OCI-LY7 (cell line): Measurements from ENCODE around the gene FASTKD1. TPM values are rescaled to one million over a fixed set of nuclear protein-coding genes. Genes with fewer than 3 reads are reported as not detected.
A peak's percentile ranks its signal among the peaks of the same experiment; 100 is the strongest.
"Not testable (repeated sequence)": the region's sequence is repeated elsewhere in the genome, so short reads cannot be mapped to it uniquely, and the experiment has no call there.

Source experiments
- BruUV-seq: library from RNA; stranded (reverse); fragments of 400-500 nt; replicated peaks from 2 replicates; lab custom pipeline; 2021; lab: Mats Ljungman, UMichigan
- CTCF ChIA-PET: fragments of 300-600 bp; sonication (Branson Sonifier 250); formaldehyde crosslinking; loops from one replicate; lab custom pipeline; 2022; ENCODE audit warnings: antibody characterized with exemption; ENCODE audit not compliant: unreplicated experiment; lab: Charles Lee
- POLR2A ChIA-PET: fragments of 300-600 bp; sonication (Branson Sonifier 250); formaldehyde crosslinking; loops from one replicate; lab custom pipeline; 2022; ENCODE audit warnings: antibody characterized with exemption; lab: Charles Lee
- DNase-seq: peaks from one replicate; pipeline ENCODE4 v3.0.0-alpha.2; 2015; ENCODE audit warnings: low spot score
- H2AFZ ChIP-seq: fragments of 200-600 bp; sonication (generic), shearing (Covaris generic); 2 replicates; pipeline ENCODE4 v1.6.1; 2014; ENCODE audit warnings: mild to moderate bottlenecking, antibody characterized with exemption, low read length, moderate library complexity
- H3K27ac ChIP-seq: fragments of 200-600 bp; sonication (generic); 2 replicates; pipeline ENCODE4 v1.5.1; 2014; ENCODE audit warnings: mixed run types, low read depth, mild to moderate bottlenecking, moderate library complexity, low read length, inconsistent platforms; ENCODE audit not compliant: poor library complexity, severe bottlenecking
- H3K36me3 ChIP-seq: fragments of 200-600 bp; sonication (generic); 2 replicates; pipeline ENCODE4 v1.6.1; 2014; ENCODE audit warnings: mild to moderate bottlenecking, antibody characterized with exemption, low read length, moderate library complexity, mixed read lengths; ENCODE audit not compliant: insufficient read depth
- H3K4me1 ChIP-seq: fragments of 200-600 bp; sonication (generic); 2 replicates; pipeline ENCODE4 v1.5.1; 2014; ENCODE audit warnings: mild to moderate bottlenecking, low read length; ENCODE audit not compliant: insufficient read depth, poor library complexity, severe bottlenecking
- H3K4me2 ChIP-seq: fragments of 200-600 bp; sonication (generic); 2 replicates; pipeline ENCODE4 v1.6.1; 2014; ENCODE audit warnings: mild to moderate bottlenecking, low read length
- H3K4me3 ChIP-seq: fragments of 200-600 bp; sonication (generic); 2 replicates; pipeline ENCODE4 v1.5.1; 2014; ENCODE audit warnings: mild to moderate bottlenecking, low read depth, low read length; ENCODE audit not compliant: poor library complexity, severe bottlenecking
- H3K79me2 ChIP-seq: fragments of 200-600 bp; sonication (generic); 2 replicates; pipeline ENCODE4 v1.6.1; 2016; ENCODE audit warnings: low read depth, mild to moderate bottlenecking, low read length, moderate library complexity, mixed read lengths; ENCODE audit not compliant: insufficient read depth
- H3K9me2 ChIP-seq: fragments of 200-600 bp; sonication (generic); 2 replicates; pipeline ENCODE4 v1.6.1; 2016; ENCODE audit warnings: mild to moderate bottlenecking, low read length, mixed read lengths; ENCODE audit not compliant: insufficient read depth
- H3K9me3 ChIP-seq: fragments of 200-600 bp; sonication (generic); 2 replicates; pipeline ENCODE4 v1.6.1; 2014; ENCODE audit warnings: mild to moderate bottlenecking, mixed run types, low read length, mixed read lengths
- H4K20me1 ChIP-seq: fragments of 200-600 bp; sonication (generic); 2 replicates; pipeline ENCODE4 v1.6.1; 2014; ENCODE audit warnings: mild to moderate bottlenecking, antibody characterized with exemption, low read length, moderate library complexity, mixed read lengths; ENCODE audit not compliant: insufficient read depth
- CTCF ChIP-seq: fragments of 200-600 bp; sonication (generic); conservative IDR thresholded peaks from 2 replicates; pipeline ENCODE4 v1.5.1; 2014; ENCODE audit warnings: mild to moderate bottlenecking, antibody characterized with exemption, low read length, moderate library complexity, mixed read lengths
- EZH2phosphoT487 ChIP-seq: fragments of 200-600 bp; sonication (generic); IDR thresholded peaks from 2 replicates; pipeline ENCODE4 v1.6.1; 2018; ENCODE audit warnings: low read depth, borderline replicate concordance, mild to moderate bottlenecking, mixed run types, antibody characterized with exemption, low read length, moderate library complexity, mixed read lengths
- intact Hi-C: fragments of 100-400 bp; cut with micrococcal nuclease; formaldehyde crosslinking; loops from one replicate; pipeline ENCODE4 v1.10.0; 2022; ENCODE audit not compliant: unreplicated experiment
- total RNA-seq, 2 experiments: library from RNA; depleted of rRNA in 1 of 2; stranded (reverse); fragments of >200 nt in 1 of 2; shearing (Covaris generic) in 1 of 2; gene quantifications; 2 replicates each; pipeline ENCODE4 v1.2.3, GENCODE V29; 2014 to 2022

FASTKD1 gene
- total RNA-seq, 2 experiments from 2014 or later, result 34.6 to 54.9 TPM

- H3K4me3 ChIP-seq, H3K4me2 ChIP-seq, intact Hi-C loops, DNase-seq, CTCF ChIA-PET, BruUV-seq, H2AFZ ChIP-seq, H3K9me3 ChIP-seq, H3K9me2 ChIP-seq, H3K27ac ChIP-seq, H4K20me1 ChIP-seq: not testable (repeated sequence)
- POLR2A ChIA-PET, result interaction anchor here (1.0 kb wide), 1 partner anchor 24 kb away, joined by 3 read pairs; no protein-coding TSS in a partner anchor
- Histone ChIP-seq H3K4me1 (peaks cover 19% of the 10 kb centered on the region), H3K36me3 (peaks cover 16% of the 10 kb centered on the region), H3K79me2 (peaks cover 39% of the 10 kb centered on the region)
Measured at GRCh38 chr2:169574539-169574938, 874 bp upstream of the FASTKD1 start.

- H3K36me3 ChIP-seq, result peaks cover 19% of the 10 kb centered on the region
- H3K79me2 ChIP-seq, result peaks cover 45% of the 10 kb centered on the region
- H3K4me1 ChIP-seq, result peaks cover 19% of the 10 kb centered on the region
- ChIA-PET POLR2A (interaction anchor here (1.0 to 2.8 kb wide), 4 partner anchors 9 to 66 kb away, joined by 3 to 39 read pairs (median 4); partner anchors contain the start of gene PPIG), CTCF (interaction anchor here (1.0 kb wide), 1 partner anchor 11 kb away, joined by 4 read pairs; the partner anchor contains the start of gene PPIG)
- no TSS peak for BruUV-seq
- no peaks in the 10 kb centered on the region for H3K9me2 ChIP-seq
- intact Hi-C loops, result loop anchor here (1.0 kb wide), 1 partner anchor 10 kb away; the partner anchor contains the start of gene PPIG
- H2AFZ ChIP-seq, result peak overlapping the region; percentile 95; the same call in 1 of the 2 replicates
- no peaks in the 10 kb centered on the region for H3K9me3 ChIP-seq
- peak overlapping the region; percentile 34; the same call in 1 of the 2 replicates for H3K4me2 ChIP-seq
- TF ChIP-seq CTCF (no peak), EZH2phosphoT487 (no peak)
- H3K4me3 ChIP-seq, result peak overlapping the region; percentile 92
- no peak overlapping the region for H3K27ac ChIP-seq
- DNase-seq, result no peak
- H4K20me1 ChIP-seq, result peaks cover 5% of the 10 kb centered on the region; the same call in 1 of the 2 replicates
Measured at GRCh38 chr2:169573974-169574299, 272 bp upstream of the FASTKD1 start.

GRCh38 chr2:169572821-169573159 lies 875 bp downstream of the FASTKD1 start:
- Histone ChIP-seq H3K79me2 (peaks cover 45% of the 10 kb centered on the region), H2AFZ (peak overlapping the region; percentile 95), H3K27ac (peak overlapping the region; percentile 56), H3K4me2 (peak overlapping the region; percentile 95), H3K9me3 (no peaks in the 10 kb centered on the region), H4K20me1 (peaks cover 5% of the 10 kb centered on the region; the same call in 1 of the 2 replicates), H3K4me1 (peaks cover 19% of the 10 kb centered on the region), H3K9me2 (no peaks in the 10 kb centered on the region), H3K4me3 (peak overlapping the region; percentile 92), H3K36me3 (peaks cover 28% of the 10 kb centered on the region)
- POLR2A ChIA-PET, result interaction anchor here (0.7 to 2.8 kb wide), 9 partner anchors 10 to 231 kb away, joined by 3 to 39 read pairs (median 4); partner anchors contain the start of gene PPIG
- no TSS peak for BruUV-seq
- CTCF ChIA-PET, result interaction anchor here (1.1 kb wide), 1 partner anchor 42 kb away, joined by 3 read pairs; no protein-coding TSS in a partner anchor
- DNase-seq, result no peak
- TF ChIP-seq EZH2phosphoT487, result no peak
- no peak for TF ChIP-seq CTCF
- intact Hi-C loops, result loop anchor here (1.0 kb wide), 1 partner anchor 12 kb away; the partner anchor contains the start of gene PPIG
